NCI-H748 treated with DMSO at 0.1 percent for 48 hours (cell line): Measurements from ENCODE around the gene ETS2.

Source experiments
- DNase-seq: peaks from one replicate; lab custom pipeline; 2025; lab: John Stamatoyannopoulos, UW

ETS2 gene

DNA sequence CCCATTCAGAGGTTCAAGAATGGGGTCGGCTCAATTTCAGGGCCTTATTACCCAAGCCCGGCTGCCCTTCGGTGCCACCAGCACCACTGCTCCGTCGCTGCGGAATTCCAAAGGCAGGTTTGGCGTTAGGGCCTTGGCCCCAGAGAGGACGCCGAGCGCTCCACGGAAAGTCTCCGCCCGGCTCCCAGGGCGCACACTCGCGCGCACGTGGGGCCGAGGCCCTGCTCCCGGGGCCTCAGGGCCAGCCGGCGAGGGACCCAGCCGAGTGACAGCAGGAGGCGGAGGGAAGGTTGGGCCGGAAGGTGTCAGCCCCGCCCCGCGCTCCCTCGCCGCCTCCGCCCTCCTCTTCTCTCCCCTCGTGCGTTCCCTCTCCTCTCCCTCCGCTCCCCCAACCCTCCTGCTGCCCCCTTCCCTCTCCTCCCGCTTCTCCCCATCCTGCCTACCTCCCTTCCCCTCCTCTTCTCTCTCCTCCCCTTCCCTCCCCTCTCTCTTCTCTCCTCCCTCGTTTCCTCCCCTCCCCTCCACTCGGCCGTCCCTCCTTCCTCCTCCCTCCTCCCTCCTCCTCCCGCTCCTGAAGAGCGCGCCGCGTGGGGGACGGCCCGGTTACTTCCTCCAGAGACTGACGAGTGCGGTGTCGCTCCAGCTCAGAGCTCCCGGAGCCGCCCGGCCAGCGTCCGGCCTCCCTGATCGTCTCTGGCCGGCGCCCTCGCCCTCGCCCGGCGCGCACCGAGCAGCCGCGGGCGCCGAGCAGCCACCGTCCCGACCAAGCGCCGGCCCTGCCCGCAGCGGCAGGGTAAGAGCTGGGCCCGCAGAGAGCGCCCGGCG is at the start of gene ETS2:
ETS2 (plus strand) TSS at position 602 of the 825 bp plus-strand sequence. CDS start 4,106 bp downstream, outside the sequence.
- DNase-seq: peak; percentile 71

DNA sequence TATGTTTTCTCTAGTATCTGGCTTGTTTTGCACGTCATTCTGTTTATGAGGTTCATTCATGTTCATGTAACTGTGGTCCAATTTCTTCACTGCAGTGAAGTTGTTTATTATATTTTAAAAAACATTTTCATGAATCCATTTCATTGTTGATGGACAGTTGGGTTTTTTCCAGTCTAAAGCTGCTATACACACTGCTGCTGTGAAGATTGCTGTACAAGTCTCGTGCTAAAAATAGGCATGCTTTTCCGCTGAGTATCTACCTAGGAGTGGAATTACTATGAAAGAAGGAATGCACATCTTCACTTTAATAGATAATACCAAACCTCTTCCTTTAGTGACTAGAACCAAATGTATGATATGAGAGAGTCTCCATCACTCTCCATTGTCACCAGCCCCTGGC is 49.0 kb upstream of the ETS2 start:
- DNase-seq: no peak

DNA sequence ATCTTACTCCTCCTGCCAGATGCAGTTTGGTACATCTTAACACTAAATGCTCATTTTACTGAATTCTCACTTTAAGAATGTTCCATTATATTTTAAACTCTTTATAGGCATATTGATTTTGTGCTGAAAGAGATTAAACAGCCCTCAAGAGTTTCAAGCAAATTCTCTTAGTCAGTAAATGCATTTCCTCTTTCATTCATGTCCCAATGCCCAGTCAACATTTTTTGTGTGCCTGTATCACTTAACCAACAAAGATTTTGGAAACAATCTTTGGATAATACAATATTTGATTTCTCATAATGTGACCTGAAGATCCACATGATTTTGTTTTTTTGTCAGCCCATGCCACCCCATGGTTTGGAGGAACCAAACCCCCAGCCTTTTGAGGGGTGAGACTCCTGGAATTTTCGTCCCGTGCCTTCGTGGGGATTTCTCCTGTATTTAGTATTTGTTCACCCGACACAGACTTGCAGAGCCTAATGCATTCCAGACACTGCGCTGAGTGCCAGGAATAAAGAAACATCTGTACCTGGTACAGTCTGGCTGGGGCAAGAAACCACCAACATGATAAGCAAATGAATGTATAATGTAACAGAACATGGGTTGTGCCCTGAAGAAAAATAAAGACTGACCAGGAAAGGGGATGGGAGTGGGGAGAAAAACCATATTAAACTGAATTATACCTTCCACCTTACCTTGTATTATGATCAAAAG is 47.1 kb upstream of the ETS2 start:
- no peak for DNase-seq

DNA sequence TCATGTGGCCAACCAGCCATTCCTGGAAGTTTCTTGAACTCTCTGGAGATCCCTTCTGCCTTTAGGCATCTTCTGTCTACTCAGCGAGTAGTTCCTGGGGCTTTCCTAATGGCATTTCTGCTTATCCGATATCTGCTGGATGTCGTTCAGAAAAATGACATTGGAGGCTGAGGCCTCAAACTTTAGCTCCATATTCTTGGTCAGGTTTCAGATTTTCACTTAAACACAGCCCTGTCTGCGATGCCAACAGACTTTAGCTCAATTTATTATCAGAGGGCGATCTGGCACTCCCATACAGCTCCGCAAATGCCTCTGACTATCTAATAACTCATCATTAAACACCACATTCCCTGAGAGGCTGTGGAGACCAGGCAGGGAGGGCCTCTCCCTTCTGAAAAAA is 46.3 kb upstream of the ETS2 start:
- no peak for DNase-seq

DNA sequence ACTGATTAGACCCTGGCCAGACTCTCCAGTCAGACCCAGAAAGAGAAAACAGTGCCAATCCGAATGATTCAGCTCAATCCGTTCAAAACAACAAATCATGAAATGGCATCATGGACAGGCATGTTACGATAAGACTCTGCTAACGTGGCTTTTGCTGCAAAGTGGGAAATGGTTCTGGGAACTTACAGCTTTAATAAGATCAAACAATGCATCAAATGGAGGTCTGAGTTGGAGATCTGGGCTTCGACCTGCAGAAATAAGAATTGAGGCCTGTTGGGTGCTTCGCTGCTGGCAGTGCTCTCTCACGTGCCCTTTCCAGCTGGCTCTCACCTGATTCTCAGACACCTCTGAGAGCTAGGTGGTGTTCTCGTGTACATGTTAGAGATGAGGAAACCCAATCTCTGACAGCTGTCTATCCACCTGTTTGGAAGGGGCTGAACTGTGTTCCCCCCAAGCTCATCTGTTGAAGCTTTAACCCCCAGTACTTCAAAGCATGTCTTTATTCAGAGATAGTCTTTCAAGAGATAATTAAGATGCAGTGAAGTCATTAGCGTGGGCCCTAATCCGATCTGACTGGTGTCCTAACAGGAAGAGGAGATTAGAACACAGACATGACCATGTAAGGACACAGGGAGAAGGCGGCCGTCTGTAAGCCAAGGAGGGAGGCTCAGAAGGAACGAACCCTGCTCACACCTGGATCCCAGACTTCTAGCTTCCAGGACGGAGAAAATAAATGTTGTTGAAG is 45.5 kb upstream of the ETS2 start:
- no peak for DNase-seq

DNA sequence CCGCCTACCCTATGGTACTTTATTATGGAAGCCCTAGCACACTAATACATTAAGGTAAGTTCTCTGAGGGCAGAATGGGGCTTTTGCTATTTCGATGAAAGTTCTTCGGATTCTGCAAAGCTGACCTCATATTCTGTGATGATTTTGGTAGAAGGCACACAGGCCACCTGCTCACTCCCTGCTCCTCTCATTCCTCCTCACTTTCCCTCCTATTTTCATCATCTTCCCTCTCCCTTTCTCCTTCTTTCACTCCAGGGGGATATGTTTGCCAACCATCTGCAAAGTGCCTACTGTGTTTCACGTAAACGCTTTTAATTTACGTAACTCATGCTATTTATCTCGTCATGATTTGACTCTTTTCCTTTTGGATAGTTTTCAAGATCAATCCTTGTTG is 45.0 kb upstream of the ETS2 start:
- DNase-seq: no peak

DNA sequence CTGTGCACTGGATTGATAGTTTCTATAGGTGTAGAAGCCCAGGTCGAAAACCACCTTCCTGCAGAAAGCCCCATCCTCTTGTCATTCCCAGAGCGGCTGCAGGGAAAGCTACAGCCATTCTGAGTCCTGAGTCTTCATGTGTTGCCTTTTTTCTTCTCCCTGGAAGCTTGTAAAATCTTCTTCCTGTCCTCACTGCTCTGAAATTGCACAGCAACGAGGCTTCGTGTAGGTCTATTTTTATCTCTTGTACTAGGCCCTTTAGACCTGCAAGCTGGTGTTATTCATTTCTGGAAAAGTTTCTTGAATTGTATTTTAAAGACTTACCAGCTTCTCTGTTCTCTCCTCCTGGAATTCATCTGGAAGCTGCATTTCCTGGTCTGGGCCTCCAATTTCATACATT is 44.2 kb upstream of the ETS2 start:
- no peak for DNase-seq

DNA sequence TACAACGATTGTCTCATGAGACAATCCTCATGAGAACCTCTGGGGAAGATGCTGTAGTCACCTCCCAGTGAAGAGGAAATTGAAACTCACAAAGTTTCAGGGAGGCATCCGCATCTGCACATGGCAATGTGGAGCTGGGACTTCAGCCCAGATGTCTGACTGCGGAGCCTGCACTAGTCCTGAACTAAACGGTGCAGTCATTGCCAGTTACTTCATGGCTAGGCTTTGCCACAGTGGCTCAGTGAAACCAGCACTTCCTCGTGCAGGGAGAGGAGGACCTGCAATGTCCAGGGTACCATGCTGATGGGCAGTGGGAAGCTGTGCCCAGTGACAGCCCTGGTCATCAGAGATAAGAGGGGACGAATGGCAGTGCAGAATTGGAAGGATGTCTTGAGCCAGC is 40.7 kb upstream of the ETS2 start:
- DNase-seq: no peak

DNA sequence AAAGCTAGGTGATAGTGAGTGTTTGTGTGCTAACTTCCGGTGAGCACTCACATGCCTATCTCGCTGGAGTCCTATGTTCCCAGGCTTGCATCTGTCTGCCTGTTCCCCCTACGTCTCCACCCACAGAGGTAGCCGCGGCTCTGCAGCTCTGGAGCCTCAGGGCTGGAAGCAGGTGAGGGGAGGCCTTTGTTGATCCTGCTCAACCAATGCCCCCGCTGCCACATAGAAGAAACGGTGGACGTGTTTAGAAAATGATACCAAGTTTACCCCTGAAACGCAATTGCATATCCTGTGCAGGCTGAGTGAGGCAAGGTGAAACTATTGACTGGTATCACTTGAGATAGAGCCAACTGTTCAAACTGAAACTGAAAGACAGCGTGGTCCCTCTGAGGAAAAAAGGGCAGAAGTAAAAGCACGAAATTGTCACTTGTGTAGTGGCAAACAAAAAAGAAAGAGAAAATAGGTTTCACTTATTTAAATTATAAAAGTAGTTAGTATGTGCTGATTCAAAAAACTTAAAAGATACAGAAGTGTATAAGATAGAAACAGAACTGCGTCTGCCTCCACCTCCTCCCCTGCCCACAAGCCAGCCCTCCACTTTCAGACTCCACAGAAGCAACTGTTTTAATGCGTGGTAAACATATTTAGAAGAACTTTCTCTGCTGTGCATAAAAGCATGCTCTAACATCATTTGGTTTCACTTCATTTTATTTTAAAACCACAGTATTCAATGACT is 38.6 kb upstream of the ETS2 start:
- no peak for DNase-seq

DNA sequence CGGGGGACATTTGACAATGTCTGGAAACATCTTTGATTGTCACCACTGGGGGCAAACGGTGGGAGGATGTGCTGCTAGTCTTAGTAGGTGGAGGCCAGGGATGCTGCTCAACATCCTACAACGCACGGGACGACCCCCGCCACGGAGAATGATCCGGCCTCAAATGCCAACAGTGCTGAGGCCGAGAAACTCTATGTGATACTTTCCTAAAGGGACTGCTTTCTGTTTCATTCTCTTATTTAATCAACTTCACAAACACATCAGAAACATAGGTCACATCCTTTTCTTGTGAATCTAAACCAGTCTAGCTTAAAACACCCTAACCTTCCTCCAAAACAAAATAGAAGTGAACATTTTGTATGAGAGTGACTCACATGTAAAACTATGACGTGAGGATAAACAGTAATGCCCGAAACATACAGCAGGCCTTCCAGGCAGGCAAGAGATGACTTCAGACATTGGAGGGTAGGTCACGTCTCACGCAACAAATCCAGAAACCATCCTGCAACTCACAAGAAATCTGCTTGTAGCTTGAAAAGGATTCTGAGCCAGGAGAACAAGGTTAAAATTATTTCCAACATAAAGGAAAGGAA is 37.2 kb upstream of the ETS2 start:
- no peak for DNase-seq

DNA sequence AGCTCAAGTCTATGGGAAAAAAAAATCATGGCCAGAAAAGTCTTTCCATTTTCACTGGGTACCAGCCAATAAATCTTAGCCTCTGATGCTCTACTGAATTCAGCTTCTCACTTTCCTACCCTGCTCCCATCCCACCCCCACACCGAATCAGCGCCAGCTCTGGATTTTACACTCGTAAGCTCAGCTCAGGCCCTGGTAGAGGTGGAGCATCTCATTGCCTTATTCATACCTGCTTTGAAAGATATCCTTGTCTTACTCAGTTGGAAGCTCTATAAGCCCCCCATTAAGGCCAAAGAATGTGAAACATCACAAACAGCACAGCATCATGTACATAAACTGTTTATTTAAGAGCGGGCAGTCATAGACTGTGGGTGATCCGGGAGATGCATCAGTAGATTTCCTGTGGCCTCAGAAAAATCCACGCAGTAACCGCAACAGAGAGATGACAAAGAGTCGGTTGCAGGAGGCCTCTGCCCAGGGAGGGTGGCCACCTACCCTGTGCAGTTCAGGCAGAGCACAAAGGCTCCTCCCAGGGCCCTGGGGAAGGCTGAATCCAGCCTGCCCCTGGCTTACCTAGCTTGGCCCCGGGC is 36.4 kb upstream of the ETS2 start:
- no peak for DNase-seq

DNA sequence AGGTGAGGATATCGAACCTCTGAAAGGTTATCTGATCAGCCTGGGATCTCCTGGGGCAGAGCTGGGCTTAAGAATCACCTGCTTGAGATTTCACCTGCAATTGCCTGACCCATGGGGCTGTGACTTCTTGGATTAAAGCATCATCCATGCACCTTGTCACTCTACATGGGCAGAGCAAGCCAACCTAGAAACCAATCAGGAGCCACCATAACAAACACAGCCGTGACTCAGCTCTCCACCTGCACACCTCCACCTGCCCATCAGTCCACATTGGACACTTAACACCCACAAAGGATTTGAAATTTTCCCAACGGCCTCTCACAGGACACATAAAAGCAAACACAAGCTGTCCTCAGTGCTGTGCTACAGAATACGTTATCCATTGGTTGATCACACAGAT is 35.1 kb upstream of the ETS2 start:
- DNase-seq: no peak

DNA sequence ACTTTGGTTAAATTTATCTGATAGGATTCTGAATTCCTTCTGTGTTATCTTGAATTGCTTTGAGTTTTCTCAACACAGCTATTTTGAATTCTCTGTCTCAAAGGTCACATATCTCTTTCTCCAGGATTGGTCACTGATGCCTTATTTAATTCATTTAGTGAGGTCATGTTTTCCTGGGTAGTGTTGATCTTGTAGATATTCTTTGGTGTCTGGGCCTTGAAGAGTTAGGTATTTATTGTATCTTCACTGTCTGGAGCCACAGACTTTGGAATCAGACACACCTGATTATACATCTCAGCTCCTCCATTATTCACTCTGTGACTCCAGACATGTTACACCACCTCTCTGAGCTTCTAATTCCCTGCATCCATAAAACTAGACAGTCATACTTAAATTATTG is 34.2 kb upstream of the ETS2 start:
- DNase-seq: no peak

DNA sequence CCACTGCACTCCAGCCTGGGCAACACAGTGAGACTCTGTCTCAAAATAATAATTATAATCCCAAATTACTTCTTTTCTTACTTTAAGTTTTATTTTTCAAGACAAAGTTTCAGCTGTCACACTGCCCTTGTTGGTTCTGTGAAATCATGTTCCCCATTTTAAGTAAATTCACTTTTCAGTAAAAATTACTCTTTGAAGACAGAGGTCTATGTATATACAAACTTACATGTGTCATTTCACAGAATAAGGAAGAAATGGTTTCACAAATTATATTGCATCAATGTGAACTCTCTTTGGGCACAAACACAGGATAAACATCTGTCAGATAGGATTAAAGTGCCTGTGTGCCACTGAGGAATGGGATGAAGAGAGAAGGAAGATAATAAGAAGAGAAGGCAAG is 33.1 kb upstream of the ETS2 start:
- no peak for DNase-seq

DNA sequence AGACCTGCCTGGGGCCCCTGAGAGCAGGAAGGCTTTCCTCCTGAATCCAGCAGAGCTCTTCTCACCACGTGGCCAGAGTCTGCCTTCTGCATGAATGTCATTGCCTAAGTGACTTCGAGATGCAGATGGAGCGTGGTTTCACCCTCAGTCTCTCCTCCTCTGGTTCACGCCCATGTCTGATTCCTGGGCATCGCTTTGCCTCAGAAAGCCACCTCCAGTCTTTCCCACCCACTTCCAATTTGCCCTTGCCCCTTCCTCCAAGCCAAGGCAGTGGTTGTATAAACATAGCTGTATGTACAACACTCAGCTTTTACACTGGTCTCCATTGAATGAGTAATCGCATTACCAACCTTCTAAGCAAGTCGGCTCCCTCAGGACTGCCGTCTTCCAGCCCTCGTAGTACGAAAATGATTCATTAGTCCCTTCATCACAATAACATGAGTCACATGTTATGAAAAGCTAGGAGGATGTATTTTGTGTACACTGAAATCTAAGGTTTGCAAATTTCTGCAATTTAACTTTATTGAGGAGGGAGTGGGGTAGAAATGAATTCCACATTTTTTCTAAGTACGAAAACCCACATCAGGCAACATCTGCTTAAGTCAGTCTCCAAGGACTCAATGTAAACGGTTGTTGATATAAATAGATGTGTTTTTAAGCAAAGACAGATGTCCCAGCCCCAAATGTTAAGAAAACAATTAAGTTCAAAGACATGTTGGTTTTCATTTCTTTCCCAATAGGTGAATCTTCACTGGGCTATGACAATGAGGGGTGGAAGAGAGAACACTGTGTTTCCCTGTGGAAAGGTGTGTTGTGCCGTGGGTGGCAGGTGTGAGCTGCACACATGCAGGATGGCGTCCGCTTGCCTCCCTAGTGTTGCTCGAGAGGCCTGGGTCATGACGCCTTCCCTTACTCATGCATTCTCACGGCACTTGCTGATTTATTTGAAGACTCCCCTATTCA is 32.3 kb upstream of the ETS2 start:
- DNase-seq: no peak

DNA sequence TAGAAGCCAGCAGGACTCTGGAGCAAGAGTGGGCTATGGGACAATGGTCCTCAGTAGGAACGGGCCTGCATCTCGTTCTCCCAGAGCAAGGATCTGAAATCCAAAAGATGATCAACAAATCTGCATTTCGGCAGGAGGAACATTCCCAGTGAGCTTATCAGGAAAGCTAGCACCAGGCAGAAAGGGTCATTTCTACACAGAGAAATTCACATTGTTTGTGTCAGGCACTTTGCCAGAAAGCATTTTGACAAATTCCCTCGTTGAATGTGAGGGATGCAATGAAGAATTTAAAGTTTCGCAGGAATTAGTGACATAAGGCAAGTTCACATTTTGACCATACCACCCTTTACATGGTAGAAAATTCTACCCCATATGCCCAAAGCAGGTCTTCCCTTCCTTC is 31.6 kb upstream of the ETS2 start:
- no peak for DNase-seq

DNA sequence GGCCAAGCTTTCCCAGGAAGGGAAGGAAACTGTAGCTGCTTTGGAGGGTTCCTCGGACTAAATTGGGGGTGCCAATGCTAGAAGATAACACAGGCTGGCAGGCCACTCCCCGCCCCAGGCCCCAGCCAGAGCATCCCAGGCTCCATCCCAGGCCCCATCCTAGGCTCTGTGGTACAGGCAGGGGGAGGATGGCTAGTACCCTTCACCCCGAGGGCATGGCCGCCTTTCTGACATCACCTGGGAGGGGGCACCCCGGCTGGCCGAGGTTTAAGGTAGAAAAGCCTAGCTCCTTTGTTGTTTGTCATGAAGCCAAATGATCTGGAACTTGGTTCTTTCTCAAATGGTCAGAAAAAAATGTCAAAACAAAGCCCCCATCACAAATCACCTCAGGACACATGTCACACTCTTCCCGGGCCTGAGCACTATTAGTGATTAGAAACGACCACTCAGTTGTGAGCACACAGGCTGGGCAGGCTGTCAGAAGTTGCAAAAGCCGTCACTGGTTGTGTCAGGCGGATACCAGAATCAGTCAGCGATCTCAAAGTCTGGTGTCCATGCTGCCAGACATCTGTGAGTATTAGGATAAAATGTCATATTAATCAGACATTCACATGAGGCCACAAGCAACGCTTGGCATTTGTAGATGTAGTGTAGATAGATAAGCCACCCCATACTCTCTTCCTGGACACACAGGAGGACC is 31.0 kb upstream of the ETS2 start:
- no peak for DNase-seq

DNA sequence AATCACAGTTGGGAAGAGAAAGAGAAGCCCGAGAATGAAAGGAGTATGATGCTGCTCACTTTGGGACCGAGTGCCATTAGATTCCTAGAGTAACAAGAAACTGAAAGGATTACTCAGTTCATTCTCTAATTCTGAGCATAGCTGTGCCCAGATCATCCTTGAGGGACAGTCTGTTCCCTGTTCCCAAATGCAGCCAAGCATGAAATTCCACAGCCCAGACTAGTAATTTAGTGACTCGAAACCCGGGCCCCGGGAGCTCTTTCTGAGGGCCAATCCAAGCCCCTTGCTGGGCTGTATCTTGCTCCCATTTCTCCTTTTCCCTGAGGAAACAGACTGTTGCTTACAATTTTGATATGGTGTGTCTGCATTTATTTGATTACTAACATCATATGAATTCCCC is 30.0 kb upstream of the ETS2 start:
- no peak for DNase-seq

DNA sequence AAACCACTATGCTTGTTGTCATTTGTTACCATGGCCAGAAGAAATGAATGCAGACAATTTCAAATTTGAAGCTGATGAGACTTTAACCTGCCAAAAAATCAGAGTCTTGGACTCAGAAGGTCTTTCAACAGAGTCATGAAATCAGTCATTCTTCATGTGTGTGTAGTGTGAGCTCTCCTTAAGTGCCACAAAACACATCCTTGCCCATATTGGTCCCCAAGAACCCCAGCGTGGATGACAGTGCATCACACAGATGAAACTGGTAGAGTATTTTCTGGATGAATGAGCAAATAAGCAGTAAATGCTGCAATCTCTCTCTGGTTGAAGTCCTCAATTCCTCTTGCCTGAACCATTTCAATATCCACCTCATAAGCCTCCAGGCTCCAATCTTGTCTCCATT is 28.7 kb upstream of the ETS2 start:
- DNase-seq: no peak

DNA sequence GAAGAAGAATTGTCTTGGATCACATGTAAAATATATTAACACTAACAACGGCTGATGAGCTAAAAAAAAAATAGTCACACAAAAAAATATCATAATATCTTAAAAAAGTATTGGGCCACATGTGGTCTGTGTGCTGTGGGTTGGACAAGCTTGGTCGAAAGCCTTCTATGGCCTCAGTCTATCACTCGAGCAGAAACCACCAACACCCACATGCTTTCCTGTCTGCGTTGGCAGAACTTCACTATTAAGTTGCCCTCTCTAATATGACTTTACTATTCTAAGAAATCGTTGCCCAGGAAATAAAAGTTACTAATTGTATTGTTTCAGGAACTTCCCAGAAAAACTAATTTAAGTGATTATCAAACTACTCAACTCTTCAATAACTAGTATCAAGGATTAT is 28.2 kb upstream of the ETS2 start:
- DNase-seq: no peak
